HG03103 (cell line): ENCODE results near the gene TCF7L2.

Source experiments
- ATAC-seq: cut with Tn5 transposase; IDR thresholded peaks from one replicate; pipeline ENCODE4 v1.9.1; 2021; ENCODE audit warnings: low read depth; ENCODE audit not compliant: unreplicated experiment

Gene TCF7L2

GRCh38 chr10:112990271-112990670, 40.2 kb downstream of the TCF7L2 start:
- no peak for ATAC-seq

- no peak for ATAC-seq
These were observed 41.9 kb downstream of the TCF7L2 start for GRCh38 chr10:112991888-112992491.

GRCh38 chr10:112996462-112996861, 46.4 kb downstream of the TCF7L2 start:
- no peak for ATAC-seq

- ATAC-seq = no peak
These were observed 49.1 kb downstream of the TCF7L2 start for GRCh38 chr10:112999102-112999501.

GRCh38 chr10:113000442-113000841, 50.4 kb downstream of the TCF7L2 start:
- ATAC-seq = no peak

GRCh38 chr10:113000876-113001598, 51.0 kb downstream of the TCF7L2 start:
- ATAC-seq = no peak

- ATAC-seq = no peak
These were observed 51.8 kb downstream of the TCF7L2 start for GRCh38 chr10:113001599-113002448.

GRCh38 chr10:113002449-113002777, 52.4 kb downstream of the TCF7L2 start:
- no peak for ATAC-seq

- no peak for ATAC-seq
These were observed 53.0 kb downstream of the TCF7L2 start for GRCh38 chr10:113003052-113003451.

GRCh38 chr10:113004069-113004618, 54.1 kb downstream of the TCF7L2 start:
- no peak for ATAC-seq

GRCh38 chr10:113005380-113005779, 55.3 kb downstream of the TCF7L2 start:
- ATAC-seq = no peak

- ATAC-seq = no peak
These were observed 56.8 kb downstream of the TCF7L2 start for GRCh38 chr10:113006656-113007342.

GRCh38 chr10:113007343-113007771, 57.3 kb downstream of the TCF7L2 start:
- no peak for ATAC-seq

- ATAC-seq = no peak
These were observed 57.8 kb downstream of the TCF7L2 start for GRCh38 chr10:113007821-113008220.

GRCh38 chr10:113011592-113012374, 61.7 kb downstream of the TCF7L2 start:
- ATAC-seq = no peak

GRCh38 chr10:113015201-113015600, 65.2 kb downstream of the TCF7L2 start:
- ATAC-seq = no peak

GRCh38 chr10:113017376-113017775, 67.3 kb downstream of the TCF7L2 start:
- ATAC-seq = no peak

GRCh38 chr10:113018034-113018433, 68.0 kb downstream of the TCF7L2 start:
- ATAC-seq = no peak

GRCh38 chr10:113019096-113019495, 69.0 kb downstream of the TCF7L2 start:
- ATAC-seq = no peak
